Endodermal cell (in vitro differentiated cells): Measurements from ENCODE around the gene C5orf58. TPM values are rescaled to one million over a fixed set of nuclear protein-coding genes. Genes with fewer than 3 reads are reported as not detected.

Experiments
- DNase-seq: peaks from one replicate; pipeline ENCODE4 v3.0.0-alpha.2; 2017
- H3K27ac ChIP-seq: 2 replicates; pipeline ENCODE4 v1.5.1; 2013; ENCODE audit warnings: mild to moderate bottlenecking, low read depth, low read length, moderate library complexity
- H3K27me3 ChIP-seq: 2 replicates; pipeline ENCODE4 v1.6.1; 2013; ENCODE audit warnings: mild to moderate bottlenecking, low read length, moderate library complexity; ENCODE audit not compliant: insufficient read depth, control insufficient read depth, poor library complexity, severe bottlenecking
- H3K36me3 ChIP-seq: 2 replicates; pipeline ENCODE4 v1.7.0; 2013; ENCODE audit warnings: mild to moderate bottlenecking, low read length, moderate library complexity; ENCODE audit not compliant: control insufficient read depth, insufficient read depth
- H3K4me1 ChIP-seq: one replicate; pipeline ENCODE4 v1.7.0; 2013; ENCODE audit warnings: low read length; ENCODE audit not compliant: control insufficient read depth, insufficient read depth
- H3K4me3 ChIP-seq: 2 replicates; pipeline ENCODE4 v1.5.1; 2013; ENCODE audit warnings: mild to moderate bottlenecking, low read length, moderate library complexity
- H3K9ac ChIP-seq: 2 replicates; pipeline ENCODE4 v1.6.1; 2013; ENCODE audit warnings: mild to moderate bottlenecking, low read length, moderate library complexity; ENCODE audit not compliant: poor library complexity, severe bottlenecking; ENCODE audit errors: extremely low read depth
- H3K9me3 ChIP-seq: 2 replicates; pipeline ENCODE4 v1.6.1; 2013; ENCODE audit warnings: mild to moderate bottlenecking, low read length, moderate library complexity; ENCODE audit not compliant: control insufficient read depth
- H3K27ac Mint-ChIP-seq: 2 replicates; pipeline ENCODE4 v1.8.0; 2020; ENCODE audit warnings: mixed read lengths
- H3K27me3 Mint-ChIP-seq: 2 replicates; pipeline ENCODE4 v1.8.0; 2021; ENCODE audit warnings: mild to moderate bottlenecking, mixed read lengths; ENCODE audit not compliant: insufficient read depth
- H3K36me3 Mint-ChIP-seq: 2 replicates; pipeline ENCODE4 v1.8.0; 2020; ENCODE audit warnings: low read depth, mixed read lengths
- H3K4me1 Mint-ChIP-seq: 2 replicates; pipeline ENCODE4 v1.8.0; 2020; ENCODE audit warnings: mixed read lengths
- H3K4me3 Mint-ChIP-seq: 2 replicates; pipeline ENCODE4 v1.8.0; 2020; ENCODE audit warnings: mild to moderate bottlenecking, moderate library complexity, mixed read lengths
- H3K9me3 Mint-ChIP-seq: 2 replicates; pipeline ENCODE4 v1.8.0; 2020; ENCODE audit warnings: mild to moderate bottlenecking, mixed read lengths
- WGBS, 2 experiments: methylation state at CpG; one replicate each; pipeline versions ENCODE4 v1.1.5 to v1.1.7; 2013; ENCODE audit warnings: missing lambda C conversion rate in 2 of 2, mixed read lengths in 1 of 2; ENCODE audit not compliant: insufficient coverage in 1 of 2, insufficient read length in 1 of 2; 5-methylcytosine and 5-hydroxymethylcytosine counted together
- total RNA-seq, 2 donors: library from RNA; stranded (reverse); fragmentation: NEBNext Ultra II Directional in 1 of 2; extraction: Animal tissue kit (Norgen Biotek cat#: 25700) in 1 of 2; gene quantifications; 2 replicates in 1 of 2; 3 replicates in 1 of 2; pipeline ENCODE4 v1.2.1, GENCODE V29; 2021
- TF ChIP-seq, protein P1 (sequence below): fragments of 200-600 bp; sonication (generic); conservative IDR thresholded peaks from 2 replicates; pipeline ENCODE4 v1.5.0; 2021; ENCODE audit warnings: antibody characterized with exemption, mild to moderate bottlenecking

The C5orf58 gene
- total RNA-seq, 2 donors from 2014 or later: 0.95 TPM; not detected in 1

DNA sequence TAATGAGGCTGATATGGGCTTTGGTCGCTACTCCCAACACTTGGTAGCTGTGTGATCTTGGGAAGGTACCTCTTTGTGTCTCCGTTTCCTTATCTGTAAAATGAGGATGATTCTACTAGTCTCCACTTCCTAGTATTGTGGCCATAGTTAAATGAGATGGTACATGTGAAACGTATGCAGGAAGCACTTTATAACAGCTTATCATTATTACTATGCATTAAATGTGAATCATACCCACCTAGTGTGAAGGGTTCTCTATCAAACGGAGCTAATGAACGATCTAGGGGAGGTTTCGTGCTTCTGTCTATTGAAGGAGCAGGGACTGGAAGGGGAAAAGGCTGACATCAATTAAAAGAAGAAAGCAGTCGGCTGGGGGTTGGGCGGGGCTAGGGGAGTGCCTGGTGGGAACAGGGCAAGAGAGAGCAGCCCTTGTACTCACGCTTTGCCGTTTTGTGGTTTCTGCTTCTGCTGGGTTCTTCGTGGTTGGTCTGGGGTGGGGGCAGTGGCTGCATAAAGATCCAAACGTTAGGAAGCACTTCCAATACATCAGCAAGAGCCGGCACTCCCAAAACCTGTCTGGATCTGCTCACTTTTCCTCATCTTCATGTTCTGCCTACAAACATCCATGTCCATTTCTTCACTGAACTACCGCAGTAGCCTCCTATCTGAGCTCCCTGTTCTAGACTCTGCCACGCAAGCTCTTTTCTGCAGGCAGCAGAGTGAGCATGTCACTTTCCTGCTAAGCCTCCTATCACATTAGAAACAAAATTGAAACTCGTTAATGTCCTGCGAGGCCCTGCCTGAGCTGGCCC lies 34.0 kb downstream of the C5orf58 start:
- Histone ChIP-seq H3K4me1 (no peaks in the 10 kb centered on the region), H3K4me3 (no peak overlapping the region), H3K27me3 (peaks cover 10% of the 10 kb centered on the region), H3K9me3 (no peaks in the 10 kb centered on the region), H3K36me3 (no peaks in the 10 kb centered on the region), H3K9ac (no peak overlapping the region), H3K27ac (no peak overlapping the region)
- TF ChIP-seq, protein P1, sequence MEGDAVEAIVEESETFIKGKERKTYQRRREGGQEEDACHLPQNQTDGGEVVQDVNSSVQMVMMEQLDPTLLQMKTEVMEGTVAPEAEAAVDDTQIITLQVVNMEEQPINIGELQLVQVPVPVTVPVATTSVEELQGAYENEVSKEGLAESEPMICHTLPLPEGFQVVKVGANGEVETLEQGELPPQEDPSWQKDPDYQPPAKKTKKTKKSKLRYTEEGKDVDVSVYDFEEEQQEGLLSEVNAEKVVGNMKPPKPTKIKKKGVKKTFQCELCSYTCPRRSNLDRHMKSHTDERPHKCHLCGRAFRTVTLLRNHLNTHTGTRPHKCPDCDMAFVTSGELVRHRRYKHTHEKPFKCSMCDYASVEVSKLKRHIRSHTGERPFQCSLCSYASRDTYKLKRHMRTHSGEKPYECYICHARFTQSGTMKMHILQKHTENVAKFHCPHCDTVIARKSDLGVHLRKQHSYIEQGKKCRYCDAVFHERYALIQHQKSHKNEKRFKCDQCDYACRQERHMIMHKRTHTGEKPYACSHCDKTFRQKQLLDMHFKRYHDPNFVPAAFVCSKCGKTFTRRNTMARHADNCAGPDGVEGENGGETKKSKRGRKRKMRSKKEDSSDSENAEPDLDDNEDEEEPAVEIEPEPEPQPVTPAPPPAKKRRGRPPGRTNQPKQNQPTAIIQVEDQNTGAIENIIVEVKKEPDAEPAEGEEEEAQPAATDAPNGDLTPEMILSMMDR: no peak
- DNase-seq: no peak
- H3K27ac Mint-ChIP-seq: no peak overlapping the region
- no peaks in the 10 kb centered on the region for H3K36me3 Mint-ChIP-seq
- no peak overlapping the region for H3K4me3 Mint-ChIP-seq
- WGBS, 2 experiments: 82 to 86% methylated on average over 7 to 17 of the region's 17 CpGs
- H3K9me3 Mint-ChIP-seq: no peaks in the 10 kb centered on the region
- peaks cover 12% of the 10 kb centered on the region for H3K27me3 Mint-ChIP-seq
- H3K4me1 Mint-ChIP-seq: peaks cover 5% of the 10 kb centered on the region

DNA sequence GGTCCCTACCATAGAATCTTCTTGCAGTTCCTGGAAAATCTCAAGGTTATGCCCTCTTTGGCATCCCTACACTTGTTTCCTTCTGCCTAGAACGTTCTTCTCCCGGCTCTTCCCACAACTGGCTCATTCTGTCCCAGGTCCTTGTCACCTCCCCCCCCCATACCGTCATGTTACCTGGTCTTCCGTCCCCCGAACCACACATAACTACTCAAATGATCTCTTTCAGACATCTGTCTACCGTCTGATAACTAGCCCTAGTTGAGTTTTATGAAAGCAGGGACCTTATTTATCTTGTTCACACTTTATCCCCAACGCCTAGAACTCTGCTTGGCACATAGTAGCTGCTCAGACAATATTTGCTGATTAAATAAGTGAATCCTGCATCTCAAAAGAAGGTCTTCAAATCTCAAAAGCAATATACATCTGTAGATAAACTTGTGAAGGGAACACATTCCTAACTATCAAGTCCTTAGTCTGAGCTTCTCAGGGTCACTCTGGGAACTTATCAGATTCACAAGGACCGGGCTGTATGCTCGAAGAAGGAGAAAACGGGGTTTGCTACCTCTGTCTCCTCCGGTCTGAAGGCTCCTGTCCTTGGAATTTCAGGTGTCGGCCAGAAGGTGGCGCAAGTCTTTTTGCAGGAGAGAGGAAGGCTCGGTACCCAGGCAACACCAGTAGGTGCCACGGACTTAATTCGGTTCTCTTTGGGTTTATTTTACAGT lies 34.8 kb downstream of the C5orf58 start:
- WGBS, 2 experiments: 37 to 49% methylated on average over 10 to 16 of the region's 16 CpGs
- H3K27me3 Mint-ChIP-seq: peaks cover 12% of the 10 kb centered on the region
- H3K9me3 ChIP-seq: no peaks in the 10 kb centered on the region
- no peak overlapping the region for H3K9ac ChIP-seq
- no peak overlapping the region for H3K27ac ChIP-seq
- H3K4me3 Mint-ChIP-seq: no peak overlapping the region
- no peak overlapping the region for H3K27ac Mint-ChIP-seq
- H3K27me3 ChIP-seq: peaks cover 10% of the 10 kb centered on the region
- H3K9me3 Mint-ChIP-seq: no peaks in the 10 kb centered on the region
- H3K4me1 Mint-ChIP-seq: peaks cover 5% of the 10 kb centered on the region
- H3K36me3 ChIP-seq: no peaks in the 10 kb centered on the region
- H3K4me3 ChIP-seq: no peak overlapping the region
- no peaks in the 10 kb centered on the region for H3K36me3 Mint-ChIP-seq
- DNase-seq: peak; percentile 93
- TF ChIP-seq, protein P1: peak; percentile 90
- no peaks in the 10 kb centered on the region for H3K4me1 ChIP-seq

DNA sequence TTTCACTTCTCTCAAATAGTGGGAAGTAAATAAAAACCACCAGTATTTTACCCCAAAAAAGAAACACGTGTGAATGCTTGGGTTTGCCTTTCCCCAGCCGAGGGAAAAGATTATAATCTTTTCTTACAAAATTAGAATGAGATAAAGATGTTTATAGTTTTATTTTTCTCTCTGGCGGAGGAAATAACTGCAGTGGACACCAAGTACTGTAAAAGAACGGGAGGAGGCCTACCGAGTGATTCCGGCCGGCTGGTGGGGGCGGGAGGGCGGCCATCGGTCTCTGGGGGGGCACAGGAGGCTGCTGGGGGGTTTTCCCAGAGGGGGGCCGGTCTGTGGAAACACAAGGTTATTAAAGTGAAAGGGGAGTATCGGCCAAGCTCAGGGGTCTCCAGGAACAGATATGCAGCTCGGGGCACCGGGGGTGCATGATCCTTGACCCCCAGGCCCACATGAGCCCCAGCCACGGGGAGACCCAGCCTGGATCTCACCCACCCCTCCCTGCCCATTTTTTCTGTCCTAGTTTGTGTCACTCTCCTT lies 35.4 kb downstream of the C5orf58 start:
- no peaks in the 10 kb centered on the region for H3K9me3 ChIP-seq
- Mint-ChIP-seq H3K27me3 (peaks cover 9% of the 10 kb centered on the region), H3K27ac (no peak overlapping the region), H3K4me3 (no peak overlapping the region), H3K9me3 (no peaks in the 10 kb centered on the region), H3K4me1 (peaks cover 5% of the 10 kb centered on the region), H3K36me3 (no peaks in the 10 kb centered on the region)
- 80 to 100% methylated on average over 1 to 13 of the region's 15 CpGs for WGBS, 2 experiments
- DNase-seq: no peak
- TF ChIP-seq, protein P1: no peak
- H3K4me3 ChIP-seq: no peak overlapping the region
- no peaks in the 10 kb centered on the region for H3K36me3 ChIP-seq
- H3K9ac ChIP-seq: no peak overlapping the region
- H3K4me1 ChIP-seq: no peaks in the 10 kb centered on the region
- H3K27ac ChIP-seq: no peak overlapping the region
- H3K27me3 ChIP-seq: peaks cover 10% of the 10 kb centered on the region
